ENCODE data around the gene ATP8A2.
"Not testable (repeated sequence)": the region's sequence is repeated elsewhere in the genome, so short reads cannot be mapped to it uniquely, and the experiment has no call there.

ATP8A2 gene

GRCh38 chr13:25548991-25549390 lies 177.2 kb downstream of the ATP8A2 start:
- not testable (repeated sequence) for DNase-seq (ENCODE audit: low spot score)

- DNase-seq (ENCODE audit: low spot score), result no peak
These were observed 190.0 kb downstream of the ATP8A2 start for GRCh38 chr13:25561812-25562211.

GRCh38 chr13:25570185-25570584 lies 198.4 kb downstream of the ATP8A2 start:
- DNase-seq (ENCODE audit: low spot score), result no peak

- DNase-seq (ENCODE audit: low spot score), result peak; percentile 12
These were observed 199.5 kb downstream of the ATP8A2 start for GRCh38 chr13:25571237-25571636.

- not testable (repeated sequence) for DNase-seq (ENCODE audit: low spot score)
These were observed 200.4 kb downstream of the ATP8A2 start for GRCh38 chr13:25572171-25572570.

- DNase-seq (ENCODE audit: low spot score), result peak; percentile 94
These were observed 202.9 kb downstream of the ATP8A2 start for GRCh38 chr13:25574437-25575411.

GRCh38 chr13:25575562-25575961 lies 203.8 kb downstream of the ATP8A2 start:
- no peak for DNase-seq (ENCODE audit: low spot score)

- peak; percentile 17 for DNase-seq (ENCODE audit: low spot score)
These were observed 206.8 kb downstream of the ATP8A2 start for GRCh38 chr13:25578526-25578925.

GRCh38 chr13:25579221-25579620 lies 207.4 kb downstream of the ATP8A2 start:
- DNase-seq (ENCODE audit: low spot score), result no peak

GRCh38 chr13:25581351-25581750 lies 209.6 kb downstream of the ATP8A2 start:
- DNase-seq (ENCODE audit: low spot score), result no peak

- no peak for DNase-seq (ENCODE audit: low spot score)
These were observed 212.3 kb downstream of the ATP8A2 start for GRCh38 chr13:25584087-25584486.

GRCh38 chr13:25585000-25585399 lies 213.2 kb downstream of the ATP8A2 start:
- no peak for DNase-seq (ENCODE audit: low spot score)

GRCh38 chr13:25587326-25587980 lies 215.7 kb downstream of the ATP8A2 start:
- DNase-seq (ENCODE audit: low spot score), result no peak

GRCh38 chr13:25588336-25589060 lies 216.7 kb downstream of the ATP8A2 start:
- no peak for DNase-seq (ENCODE audit: low spot score)

- no peak for DNase-seq (ENCODE audit: low spot score)
These were observed 226.6 kb downstream of the ATP8A2 start for GRCh38 chr13:25598421-25598820.

- DNase-seq (ENCODE audit: low spot score), result no peak
These were observed 230.4 kb downstream of the ATP8A2 start for GRCh38 chr13:25602176-25602575.

- DNase-seq (ENCODE audit: low spot score), result no peak
These were observed 232.3 kb downstream of the ATP8A2 start for GRCh38 chr13:25604106-25604505.

- no peak for DNase-seq (ENCODE audit: low spot score)
These were observed 235.3 kb downstream of the ATP8A2 start for GRCh38 chr13:25607096-25607495.

GRCh38 chr13:25608181-25608580 lies 236.4 kb downstream of the ATP8A2 start:
- DNase-seq (ENCODE audit: low spot score), result no peak

- no peak for DNase-seq (ENCODE audit: low spot score)
These were observed 244.9 kb downstream of the ATP8A2 start for GRCh38 chr13:25616674-25617073.

- DNase-seq (ENCODE audit: low spot score), result no peak
These were observed 248.1 kb downstream of the ATP8A2 start for GRCh38 chr13:25619897-25620296.

GRCh38 chr13:25625414-25625813 lies 253.6 kb downstream of the ATP8A2 start:
- DNase-seq (ENCODE audit: low spot score), result no peak
